B cell (primary cell): Measurements from ENCODE around the gene TSEN34. TPM values are rescaled to one million over a fixed set of nuclear protein-coding genes. Genes with fewer than 3 reads are reported as not detected.
"Not testable (repeated sequence)": the region's sequence is repeated elsewhere in the genome, so short reads cannot be mapped to it uniquely, and the experiment has no call there.

Experiments
- ATAC-seq: fragments of 200-7000 bp; cut with Tn5 transposase; one replicate; pipeline ENCODE4 v1.10.0; 2021; ENCODE audit warnings: low read depth, mild to moderate bottlenecking, moderate number of reproducible peaks, moderate library complexity
- CTCF ChIA-PET: fragments of 350-600 bp; sonication (Branson Sonifier 250); formaldehyde crosslinking; loops from one replicate; lab custom pipeline; 2021; ENCODE audit warnings: antibody characterized with exemption, inconsistent platforms; lab: Charles Lee
- POLR2A ChIA-PET: fragments of 350-600 bp; sonication (Branson Sonifier 250); formaldehyde crosslinking; loops from one replicate; lab custom pipeline; 2021; ENCODE audit warnings: antibody characterized with exemption; lab: Charles Lee
- DNase-seq: peaks from one replicate; pipeline ENCODE4 v3.0.0; 2013
- H2AFZ ChIP-seq: 2 replicates; pipeline ENCODE4 v1.6.1; 2012; ENCODE audit warnings: mild to moderate bottlenecking, low read depth, low read length; ENCODE audit not compliant: insufficient read depth, poor library complexity, severe bottlenecking
- H3K27ac ChIP-seq, 2 donors: 1 replicate in 1 of 2; 2 replicates in 1 of 2; pipeline ENCODE4 v1.5.1; 2012 to 2013; ENCODE audit warnings: low read length in 2 of 2, mild to moderate bottlenecking in 2 of 2, moderate library complexity in 1 of 2
- H3K27me3 ChIP-seq, 4 experiments: fragments of 200-600 bp in 1 of 4; sonication (generic) in 1 of 4; replicated peaks in 1 of 4; 1 replicate in 2 of 4; 2 replicates in 2 of 4; pipeline versions ENCODE4 v1.6.1 to v1.7.0; 2013 to 2016; ENCODE audit warnings: low read length in 3 of 4, mild to moderate bottlenecking in 2 of 4, mixed read lengths in 1 of 4, moderate library complexity in 1 of 4; ENCODE audit not compliant: insufficient read depth in 4 of 4, control insufficient read depth in 3 of 4; ENCODE audit errors: control extremely low read depth in 1 of 4
- H3K36me3 ChIP-seq, 2 experiments: replicated peaks in 1 of 2; 1 replicate in 1 of 2; 2 replicates in 1 of 2; pipeline versions ENCODE4 v1.6.1 to v1.7.1; 2013; ENCODE audit warnings: low read length in 1 of 2; ENCODE audit not compliant: insufficient read depth in 2 of 2, control insufficient read depth in 1 of 2; ENCODE audit errors: control extremely low read depth in 1 of 2, extremely low read depth in 1 of 2
- H3K4me1 ChIP-seq, 2 donors: fragments of 200-600 bp in 1 of 2; sonication (generic) in 1 of 2; 1 replicate in 1 of 2; 2 replicates in 1 of 2; pipeline versions ENCODE4 v1.5.1 to v1.6.1; 2013 to 2017; ENCODE audit warnings: low read length in 2 of 2; ENCODE audit not compliant: control insufficient read depth in 2 of 2, insufficient read depth in 2 of 2
- H3K4me2 ChIP-seq: replicated peaks from 2 replicates; pipeline ENCODE3; 2012; ENCODE audit warnings: mild to moderate bottlenecking, low read depth, low read length; ENCODE audit not compliant: poor library complexity, severe bottlenecking
- H3K4me3 ChIP-seq, 5 experiments: fragments of 200-600 bp in 1 of 5; sonication (generic) in 1 of 5; 1 replicate in 3 of 5; 2 replicates in 2 of 5; pipeline versions ENCODE4 v1.5.1 to v1.7.0; 2011 to 2016; ENCODE audit warnings: low read length in 4 of 5, mild to moderate bottlenecking in 4 of 5, low read depth in 2 of 5, control low read depth in 1 of 5, moderate library complexity in 1 of 5; ENCODE audit not compliant: insufficient read depth in 1 of 5; ENCODE audit errors: control extremely low read depth in 1 of 5, extremely low read depth in 1 of 5
- H3K79me2 ChIP-seq: fragments of 200-600 bp; sonication (generic); one replicate; pipeline ENCODE4 v1.6.0; 2016; ENCODE audit warnings: low read length; ENCODE audit not compliant: control insufficient read depth, insufficient read depth
- H3K9ac ChIP-seq: fragments of 200-600 bp; sonication (generic); 2 replicates; pipeline ENCODE4 v1.6.1; 2017; ENCODE audit warnings: mild to moderate bottlenecking, low read length, moderate library complexity
- H3K9me3 ChIP-seq, 3 donors: one replicate each; pipeline versions ENCODE4 v1.6.1 to v1.7.1; 2013; ENCODE audit warnings: low read length in 2 of 3; ENCODE audit not compliant: control insufficient read depth in 2 of 3, insufficient read depth in 1 of 3; ENCODE audit errors: control extremely low read depth in 1 of 3
- H4K20me1 ChIP-seq: 2 replicates; pipeline ENCODE4 v1.6.0; 2012; ENCODE audit warnings: mild to moderate bottlenecking, low read length; ENCODE audit not compliant: insufficient read depth, control insufficient read depth, poor library complexity, severe bottlenecking
- H3K27ac Mint-ChIP-seq: one replicate; pipeline ENCODE4 v1.8.0; 2021; ENCODE audit warnings: mixed read lengths
- H3K27me3 Mint-ChIP-seq: one replicate; pipeline ENCODE4 v1.8.0; 2021; ENCODE audit warnings: mixed read lengths
- H3K4me1 Mint-ChIP-seq: one replicate; pipeline ENCODE4 v1.8.0; 2021; ENCODE audit warnings: mixed read lengths
- H3K4me3 Mint-ChIP-seq: one replicate; pipeline ENCODE4 v1.8.0; 2021; ENCODE audit warnings: mixed read lengths
- H3K9me3 Mint-ChIP-seq: one replicate; pipeline ENCODE4 v1.8.0; 2022; ENCODE audit warnings: mixed read lengths; ENCODE audit not compliant: insufficient read depth
- WGBS: methylation state at CpG from one replicate; pipeline ENCODE4 v1.1.5; 2013; ENCODE audit warnings: missing lambda C conversion rate; ENCODE audit not compliant: insufficient coverage; 5-methylcytosine and 5-hydroxymethylcytosine counted together
- intact Hi-C: fragments of 100-400 bp; cut with micrococcal nuclease; formaldehyde crosslinking; loops from one replicate; pipeline ENCODE4 v1.10.0; 2022
- polyA plus RNA-seq: library from polyadenylated mRNA; depleted of rRNA; stranded (reverse); fragments of >200 nt; gene quantifications from 2 replicates; pipeline ENCODE4 v1.2.3, GENCODE V29; 2012
- total RNA-seq, 2 donors: library from RNA; stranded (reverse); fragments of 120-200 nt in 1 of 2; gene quantifications; 1 replicate in 1 of 2; 2 replicates in 1 of 2; pipeline versions ENCODE4 v1.2.3 to v1.2.4, GENCODE V29; 2013 to 2022

Gene TSEN34
- total and polyA plus RNA-seq, 2 donors (not counting 1 experiment from before 2014, with no cell fraction given) = 17.6 to 25.1 TPM

DNA sequence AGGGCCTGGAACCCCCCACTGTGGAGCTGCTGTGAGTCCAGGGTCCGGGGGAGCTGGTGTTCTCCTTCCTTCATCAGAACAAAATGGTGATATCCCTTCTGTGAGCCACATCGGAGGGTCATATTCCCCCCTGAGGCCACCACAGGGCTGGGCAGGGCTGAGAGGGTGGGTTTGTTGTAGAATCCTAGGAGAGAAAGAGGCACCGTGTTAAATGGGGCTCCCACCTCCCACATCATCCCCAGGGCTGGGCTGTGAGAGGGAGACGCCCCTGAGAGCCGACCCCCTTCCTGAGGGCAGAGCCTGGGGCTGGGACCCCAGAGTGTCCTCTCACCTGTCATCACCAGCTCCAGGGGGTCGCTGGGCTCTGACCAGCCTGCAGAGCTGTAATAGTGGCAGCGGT, 30.8 kb downstream of the TSEN34 start:
- not testable (repeated sequence) for H3K9me3 Mint-ChIP-seq

DNA sequence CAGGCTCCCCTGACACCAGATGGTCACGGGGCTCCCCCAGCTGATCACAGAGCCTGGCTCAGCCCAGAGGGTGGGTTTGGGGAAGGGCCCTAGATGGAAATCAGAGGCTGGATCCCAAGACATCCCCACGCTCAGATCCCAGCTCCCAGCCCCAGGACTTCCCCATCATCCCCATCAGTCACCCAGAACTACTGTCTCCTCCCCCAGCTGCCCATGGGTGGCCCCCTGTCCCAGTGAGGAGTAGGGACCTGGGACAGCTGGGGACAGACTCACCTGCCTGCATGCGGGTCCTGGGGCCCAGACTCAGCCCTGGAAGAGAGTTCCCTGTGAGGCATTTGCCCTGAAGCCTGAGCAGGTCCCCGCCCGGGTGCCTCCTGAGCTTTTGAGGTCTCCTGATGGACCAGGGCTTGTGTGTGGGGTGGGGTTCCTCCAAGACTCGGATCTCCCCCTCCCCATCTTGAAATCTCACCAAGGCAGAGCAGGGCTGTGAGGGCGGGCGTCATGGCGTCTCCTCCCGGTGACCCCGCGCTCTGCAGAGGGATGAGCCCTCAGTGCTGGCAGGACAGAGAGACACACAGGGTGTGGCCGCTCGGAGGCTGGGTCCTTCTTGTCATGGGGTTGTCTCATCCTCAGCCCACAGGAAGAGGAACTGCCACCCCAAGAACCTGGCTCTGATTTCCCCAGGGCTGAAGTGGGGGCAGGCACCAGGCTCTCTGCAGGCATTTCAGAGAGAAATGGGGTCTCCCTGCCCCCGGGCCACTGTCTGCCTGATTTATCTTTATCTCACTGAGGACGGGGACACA, 31.6 kb downstream of the TSEN34 start, which contains the start of gene LILRB3:
LILRB3 (minus strand) TSS at position 534 of the 803 bp plus-strand sequence; CDS start at position 503, 31 bp downstream.
- H3K9ac ChIP-seq, POLR2A ChIA-PET, H3K27me3 Mint-ChIP-seq, H4K20me1 ChIP-seq, H3K27ac Mint-ChIP-seq, DNase-seq, H3K4me2 ChIP-seq, H3K79me2 ChIP-seq, H3K4me3 ChIP-seq, H3K27me3 ChIP-seq, H3K4me1 Mint-ChIP-seq, intact Hi-C loops, H3K27ac ChIP-seq, H3K9me3 Mint-ChIP-seq, H2AFZ ChIP-seq, ATAC-seq, H3K9me3 ChIP-seq, H3K36me3 ChIP-seq, H3K4me3 Mint-ChIP-seq: not testable (repeated sequence)
- CTCF ChIA-PET = interaction anchor here (0.7 to 1.1 kb wide), 2 partner anchors 15 to 53 kb away, joined by 3 read pairs; no protein-coding TSS in a partner anchor
- H3K4me1 ChIP-seq = peaks cover 0 to 11% of the 10 kb centered on the region in 2 donors
- 57% methylated on average over 3 of the region's 16 CpGs for WGBS

More for the DNA sequence above, 30.8 kb downstream of the TSEN34 start:
- H3K79me2 ChIP-seq, H3K27me3 ChIP-seq, ATAC-seq, H3K27ac ChIP-seq, H3K27ac Mint-ChIP-seq, H3K4me1 Mint-ChIP-seq, H3K4me3 Mint-ChIP-seq, intact Hi-C loops, H3K27me3 Mint-ChIP-seq, H3K36me3 ChIP-seq, POLR2A ChIA-PET, H2AFZ ChIP-seq, H3K9ac ChIP-seq, DNase-seq, H4K20me1 ChIP-seq, H3K4me2 ChIP-seq, H3K9me3 ChIP-seq, H3K4me3 ChIP-seq: not testable (repeated sequence)
- WGBS = no CpG with 5 or more reads among the region's 7 CpGs
- CTCF ChIA-PET = interaction anchor here (1.1 kb wide), 1 partner anchor 52 kb away, joined by 3 read pairs; no protein-coding TSS in a partner anchor
- peaks cover 0 to 11% of the 10 kb centered on the region in 2 donors for H3K4me1 ChIP-seq

DNA sequence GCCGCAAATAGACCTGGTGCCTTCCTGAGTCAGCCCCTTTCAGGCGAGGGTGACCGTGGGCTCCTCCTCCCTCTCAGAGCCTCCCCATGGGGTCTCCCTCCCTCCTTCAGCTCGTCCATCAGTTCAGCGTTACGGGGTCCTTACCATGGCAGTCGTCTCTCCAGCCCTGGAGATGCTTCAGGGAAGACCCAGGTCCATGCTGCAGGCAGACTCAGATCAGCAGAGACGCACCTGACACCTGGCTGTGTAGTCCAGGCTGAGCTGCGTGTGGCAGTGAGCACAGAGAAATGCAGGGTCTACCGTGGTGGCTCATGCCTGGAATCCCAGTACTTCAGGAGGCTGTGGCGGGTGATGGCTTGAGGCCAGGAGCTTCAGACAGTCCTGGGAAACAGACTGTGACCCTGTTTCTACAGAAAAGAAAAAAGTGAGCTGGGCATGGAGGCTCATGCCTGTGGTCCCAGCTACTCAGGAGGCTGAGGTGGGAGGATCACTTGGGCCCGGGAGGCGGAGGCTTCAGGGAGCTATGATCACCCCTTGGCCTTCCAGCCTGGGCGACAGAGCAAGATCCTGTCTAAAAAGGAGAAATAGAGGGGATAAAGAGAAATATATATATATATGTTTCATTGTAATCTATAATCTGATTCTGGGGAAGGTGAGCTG, 32.3 kb downstream of the TSEN34 start:
- H3K36me3 ChIP-seq, DNase-seq, ATAC-seq, H3K9ac ChIP-seq, H3K27ac ChIP-seq, H3K27me3 ChIP-seq, H4K20me1 ChIP-seq, H3K4me2 ChIP-seq, H3K27ac Mint-ChIP-seq, intact Hi-C loops, H3K4me1 Mint-ChIP-seq, H3K4me3 Mint-ChIP-seq, POLR2A ChIA-PET, H3K79me2 ChIP-seq, H3K9me3 ChIP-seq, H2AFZ ChIP-seq, H3K4me3 ChIP-seq, H3K9me3 Mint-ChIP-seq, H3K27me3 Mint-ChIP-seq: not testable (repeated sequence)
- 63% methylated on average over 7 of the region's 14 CpGs for WGBS
- CTCF ChIA-PET = interaction anchor here (0.7 to 1.1 kb wide), 2 partner anchors 14 to 53 kb away, joined by 3 read pairs; no protein-coding TSS in a partner anchor
- peaks cover 0 to 11% of the 10 kb centered on the region in 2 donors for H3K4me1 ChIP-seq
